OCI-LY7 (cell line): ENCODE data around the gene PPCDC.

Source experiments
- CTCF ChIP-seq: fragments of 200-600 bp; sonication (generic); conservative IDR thresholded peaks from 2 replicates; pipeline ENCODE4 v1.5.1; 2014; ENCODE audit warnings: mild to moderate bottlenecking, antibody characterized with exemption, low read length, moderate library complexity, mixed read lengths
- EZH2phosphoT487 ChIP-seq: fragments of 200-600 bp; sonication (generic); IDR thresholded peaks from 2 replicates; pipeline ENCODE4 v1.6.1; 2018; ENCODE audit warnings: low read depth, borderline replicate concordance, mild to moderate bottlenecking, mixed run types, antibody characterized with exemption, low read length, moderate library complexity, mixed read lengths

- TF ChIP-seq CTCF: no peak
- TF ChIP-seq EZH2phosphoT487: no peak
Observed at GRCh38 chr15:75023872-75024636, 664 bp downstream of the PPCDC start.
